Neutrophil (primary cell): ENCODE results near the gene ENTPD2.

Experiments
- H3K27ac ChIP-seq: fragments of 200-600 bp; sonication (generic); 2 replicates; pipeline ENCODE4 v1.5.1; 2016; ENCODE audit warnings: mild to moderate bottlenecking, moderate library complexity
- H3K27me3 ChIP-seq: fragments of 200-600 bp; sonication (generic); 2 replicates; pipeline ENCODE4 v1.6.0; 2016; ENCODE audit warnings: mild to moderate bottlenecking
- H3K36me3 ChIP-seq: fragments of 200-600 bp; sonication (generic); 2 replicates; pipeline ENCODE4 v1.5.1; 2017
- H3K4me1 ChIP-seq, 2 experiments: fragments of 200-600 bp in 1 of 2; sonication (generic) in 1 of 2; 1 replicate in 1 of 2; 2 replicates in 1 of 2; pipeline versions ENCODE4 v1.5.1 to v1.6.1; 2013 to 2016; ENCODE audit warnings: low read depth in 1 of 2, low read length in 1 of 2, mild to moderate bottlenecking in 1 of 2, moderate library complexity in 1 of 2; ENCODE audit not compliant: control insufficient read depth in 1 of 2, insufficient read depth in 1 of 2
- H3K4me3 ChIP-seq, 2 experiments: fragments of 200-600 bp in 1 of 2; sonication (generic) in 1 of 2; 1 replicate in 1 of 2; 2 replicates in 1 of 2; pipeline ENCODE4 v1.5.1; 2013 to 2016; ENCODE audit warnings: low read depth in 1 of 2, low read length in 1 of 2, mild to moderate bottlenecking in 1 of 2, moderate library complexity in 1 of 2
- H3K9me3 ChIP-seq: fragments of 200-600 bp; sonication (generic); 2 replicates; pipeline ENCODE4 v1.5.1; 2016
- TF ChIP-seq, protein P1 (sequence below): fragments of 200-600 bp; sonication (generic); IDR thresholded peaks from 2 replicates; pipeline ENCODE4 v1.5.1; 2016; ENCODE audit warnings: antibody characterized with exemption

ENTPD2 gene

GRCh38 chr9:137026384-137026783, 27.5 kb downstream of the ENTPD2 start:
- H3K4me1 ChIP-seq = peaks cover 32 to 37% of the 10 kb centered on the region in 2 experiments

GRCh38 chr9:137025517-137025966, 28.3 kb downstream of the ENTPD2 start:
- Histone ChIP-seq H3K4me1 (peaks cover 26 to 28% of the 10 kb centered on the region in 2 experiments), H3K4me3 (no peak overlapping the region), H3K27me3 (peaks cover 10% of the 10 kb centered on the region), H3K9me3 (no peaks in the 10 kb centered on the region), H3K27ac (no peak overlapping the region), H3K36me3 (peaks cover 28% of the 10 kb centered on the region)
- TF ChIP-seq, protein P1, sequence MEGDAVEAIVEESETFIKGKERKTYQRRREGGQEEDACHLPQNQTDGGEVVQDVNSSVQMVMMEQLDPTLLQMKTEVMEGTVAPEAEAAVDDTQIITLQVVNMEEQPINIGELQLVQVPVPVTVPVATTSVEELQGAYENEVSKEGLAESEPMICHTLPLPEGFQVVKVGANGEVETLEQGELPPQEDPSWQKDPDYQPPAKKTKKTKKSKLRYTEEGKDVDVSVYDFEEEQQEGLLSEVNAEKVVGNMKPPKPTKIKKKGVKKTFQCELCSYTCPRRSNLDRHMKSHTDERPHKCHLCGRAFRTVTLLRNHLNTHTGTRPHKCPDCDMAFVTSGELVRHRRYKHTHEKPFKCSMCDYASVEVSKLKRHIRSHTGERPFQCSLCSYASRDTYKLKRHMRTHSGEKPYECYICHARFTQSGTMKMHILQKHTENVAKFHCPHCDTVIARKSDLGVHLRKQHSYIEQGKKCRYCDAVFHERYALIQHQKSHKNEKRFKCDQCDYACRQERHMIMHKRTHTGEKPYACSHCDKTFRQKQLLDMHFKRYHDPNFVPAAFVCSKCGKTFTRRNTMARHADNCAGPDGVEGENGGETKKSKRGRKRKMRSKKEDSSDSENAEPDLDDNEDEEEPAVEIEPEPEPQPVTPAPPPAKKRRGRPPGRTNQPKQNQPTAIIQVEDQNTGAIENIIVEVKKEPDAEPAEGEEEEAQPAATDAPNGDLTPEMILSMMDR = no peak

More at GRCh38 chr9:137026384-137026783, 27.5 kb downstream of the ENTPD2 start:
- H3K27ac ChIP-seq = no peak overlapping the region
- TF ChIP-seq, protein P1 = no peak
- H3K27me3 ChIP-seq = peaks cover 10% of the 10 kb centered on the region
- H3K36me3 ChIP-seq = peaks cover 28% of the 10 kb centered on the region
- H3K9me3 ChIP-seq = no peaks in the 10 kb centered on the region
- H3K4me3 ChIP-seq = no peak overlapping the region

GRCh38 chr9:137023583-137023991, 30.3 kb downstream of the ENTPD2 start:
- peaks cover 9 to 13% of the 10 kb centered on the region in 2 experiments for H3K4me1 ChIP-seq
- TF ChIP-seq, protein P1 = no peak

GRCh38 chr9:137023157-137023556, 30.7 kb downstream of the ENTPD2 start:
- H3K27ac ChIP-seq = no peak overlapping the region
- H3K36me3 ChIP-seq = peaks cover 45% of the 10 kb centered on the region
- H3K4me3 ChIP-seq = no peak overlapping the region
- no peaks in the 10 kb centered on the region for H3K9me3 ChIP-seq
- H3K27me3 ChIP-seq = peaks cover 10% of the 10 kb centered on the region
- peaks cover 6 to 10% of the 10 kb centered on the region in 2 experiments for H3K4me1 ChIP-seq
- TF ChIP-seq, protein P1 = no peak

More at GRCh38 chr9:137023583-137023991, 30.3 kb downstream of the ENTPD2 start:
- Histone ChIP-seq H3K27me3 (peaks cover 10% of the 10 kb centered on the region), H3K4me3 (no peak overlapping the region), H3K36me3 (peaks cover 45% of the 10 kb centered on the region), H3K9me3 (no peaks in the 10 kb centered on the region), H3K27ac (no peak overlapping the region)

- Histone ChIP-seq H3K4me3 (no peak overlapping the region), H3K9me3 (no peaks in the 10 kb centered on the region), H3K36me3 (peaks cover 50% of the 10 kb centered on the region), H3K4me1 (peaks cover 5 to 9% of the 10 kb centered on the region in 2 experiments), H3K27me3 (peaks cover 10% of the 10 kb centered on the region), H3K27ac (no peak overlapping the region)
- TF ChIP-seq, protein P1 = no peak
Observed at GRCh38 chr9:137022662-137023008, 31.2 kb downstream of the ENTPD2 start.
